AG04450 (cell line): ENCODE measurements around the gene FOXP2. TPM values are rescaled to one million over a fixed set of nuclear protein-coding genes. Genes with fewer than 3 reads are reported as not detected.

Source experiments
- CTCF ChIA-PET: fragments of 300-600, 350-600 bp; formaldehyde crosslinking; extraction: SDS; loops from one replicate; lab custom pipeline; 2022; ENCODE audit warnings: antibody characterized with exemption, inconsistent platforms; lab: Charles Lee
- POLR2A ChIA-PET: fragments of 350-600 bp; formaldehyde crosslinking; extraction: SDS; loops from one replicate; lab custom pipeline; 2021; ENCODE audit warnings: antibody characterized with exemption, inconsistent platforms; lab: Yijun Ruan, JAX
- DNase-seq: peaks from one replicate; pipeline ENCODE4 v3.0.0-alpha.2; 2011; ENCODE audit warnings: low read depth, low spot score
- H3K27ac ChIP-seq: one replicate; pipeline ENCODE4 v1.5.1; 2012; ENCODE audit warnings: low read depth, low read length, control low read depth
- H3K27me3 ChIP-seq: one replicate; pipeline ENCODE4 v1.6.0; 2012; ENCODE audit warnings: low read length; ENCODE audit not compliant: control insufficient read depth, insufficient read depth
- H3K4me3 ChIP-seq: 2 replicates; pipeline ENCODE4 v1.5.1; 2011; ENCODE audit warnings: mild to moderate bottlenecking, low read depth, low read length, control low read depth
- H3K9me3 ChIP-seq: 2 replicates; pipeline ENCODE4 v1.5.1; 2012; ENCODE audit warnings: low read length; ENCODE audit not compliant: control insufficient read depth, insufficient read depth
- CTCF ChIP-seq: IDR thresholded peaks from 2 replicates; pipeline ENCODE4 v1.5.1; 2011; ENCODE audit warnings: low read depth, low read length, control low read depth, inconsistent platforms
- polyA plus RNA-seq: library from polyadenylated mRNA; depleted of rRNA; stranded (reverse); fragments of >200 nt; gene quantifications from 2 replicates; pipeline ENCODE4 v1.2.3, GENCODE V29; 2011

Gene FOXP2
- polyA plus RNA-seq, 1 experiment: 2.8 TPM

GRCh38 chr7:114700247-114700928, 285.8 kb downstream of the FOXP2 start:
- Histone ChIP-seq H3K27ac (no peak overlapping the region), H3K27me3 (no peaks in the 10 kb centered on the region), H3K9me3 (no peaks in the 10 kb centered on the region), H3K4me3 (no peak overlapping the region)
- ChIA-PET CTCF (interaction anchor here (0.7 kb wide), 1 partner anchor 165 kb away, joined by 4 read pairs; no protein-coding TSS in a partner anchor), POLR2A (no interaction called here)
- DNase-seq: no peak
- TF ChIP-seq CTCF: no peak

- ChIA-PET POLR2A (no interaction called here), CTCF (no interaction called here)
- DNase-seq: peak; percentile 6
- no peaks in the 10 kb centered on the region; the same call in 1 of the 2 replicates for H3K9me3 ChIP-seq
- H3K27ac ChIP-seq: no peak overlapping the region
- no peak for TF ChIP-seq CTCF
- no peaks in the 10 kb centered on the region for H3K27me3 ChIP-seq
- H3K4me3 ChIP-seq: no peak overlapping the region
Observed at GRCh38 chr7:114703677-114704076, 289.1 kb downstream of the FOXP2 start.

- TF ChIP-seq CTCF: no peak
- no peak for DNase-seq
- Histone ChIP-seq H3K27ac (no peak overlapping the region), H3K4me3 (no peak overlapping the region), H3K9me3 (no peaks in the 10 kb centered on the region; the same call in 1 of the 2 replicates), H3K27me3 (no peaks in the 10 kb centered on the region)
- ChIA-PET POLR2A (no interaction called here), CTCF (no interaction called here)
Observed at GRCh38 chr7:114708646-114709045, 294.0 kb downstream of the FOXP2 start.

- ChIA-PET POLR2A (no interaction called here), CTCF (no interaction called here)
- no peaks in the 10 kb centered on the region; the same call in 1 of the 2 replicates for H3K9me3 ChIP-seq
- H3K27ac ChIP-seq: no peak overlapping the region
- no peak overlapping the region for H3K4me3 ChIP-seq
- H3K27me3 ChIP-seq: no peaks in the 10 kb centered on the region
- no peak for TF ChIP-seq CTCF
- no peak for DNase-seq
Observed at GRCh38 chr7:114710499-114710898, 295.9 kb downstream of the FOXP2 start.

GRCh38 chr7:114711241-114711640, 296.6 kb downstream of the FOXP2 start:
- H3K9me3 ChIP-seq: no peaks in the 10 kb centered on the region
- DNase-seq: no peak
- CTCF ChIA-PET: no interaction called here
- no peaks in the 10 kb centered on the region for H3K27me3 ChIP-seq
- no peak overlapping the region for H3K27ac ChIP-seq
- TF ChIP-seq CTCF: no peak
- no peak overlapping the region for H3K4me3 ChIP-seq
- POLR2A ChIA-PET: no interaction called here
